Mesenchymal stem cell (in vitro differentiated cells and primary cell): Measurements from ENCODE around the gene ZNRF2.
"Not testable (repeated sequence)": the region's sequence is repeated elsewhere in the genome, so short reads cannot be mapped to it uniquely, and the experiment has no call there.

Source experiments
- DNase-seq: peaks from one replicate; pipeline ENCODE4 v3.0.0-alpha.2; 2013
- H2AFZ ChIP-seq: one replicate; pipeline ENCODE4 v1.6.1; 2013; ENCODE audit warnings: low read depth, mild to moderate bottlenecking, control low read depth, inconsistent platforms, low read length, moderate library complexity
- H2AK5ac ChIP-seq: 2 replicates; pipeline ENCODE4 v1.6.1; 2013; ENCODE audit warnings: low read length, moderate library complexity, mild to moderate bottlenecking, inconsistent platforms; ENCODE audit not compliant: severe bottlenecking
- H2BK120ac ChIP-seq: one replicate; pipeline ENCODE4 v1.6.1; 2013; ENCODE audit warnings: low read depth, mild to moderate bottlenecking, inconsistent platforms, low read length, moderate library complexity
- H2BK12ac ChIP-seq, 2 experiments: one replicate each; pipeline ENCODE4 v1.6.1; 2013; ENCODE audit warnings: inconsistent platforms in 2 of 2, low read length in 2 of 2, mild to moderate bottlenecking in 2 of 2, moderate library complexity in 2 of 2, control low read depth in 1 of 2
- H2BK15ac ChIP-seq: one replicate; pipeline ENCODE4 v1.6.1; 2013; ENCODE audit warnings: mild to moderate bottlenecking, low read depth, inconsistent platforms; ENCODE audit not compliant: poor library complexity, severe bottlenecking
- H2BK5ac ChIP-seq: 2 replicates; pipeline ENCODE4 v1.6.1; 2013; ENCODE audit warnings: low read depth, mild to moderate bottlenecking, low read length, control low read depth, inconsistent platforms; ENCODE audit not compliant: poor library complexity, severe bottlenecking
- H3K14ac ChIP-seq, 2 experiments: one replicate each; pipeline ENCODE4 v1.6.1; 2013; ENCODE audit warnings: inconsistent platforms in 2 of 2, low read length in 2 of 2, control low read depth in 1 of 2, mild to moderate bottlenecking in 1 of 2, moderate library complexity in 1 of 2
- H3K18ac ChIP-seq, 2 experiments: one replicate each; pipeline ENCODE4 v1.6.1; 2013; ENCODE audit warnings: inconsistent platforms in 2 of 2, low read length in 2 of 2, control low read depth in 1 of 2, low read depth in 1 of 2, mild to moderate bottlenecking in 1 of 2
- H3K23ac ChIP-seq, 2 experiments: one replicate each; pipeline ENCODE4 v1.6.1; 2013; ENCODE audit warnings: inconsistent platforms in 2 of 2, low read length in 2 of 2, mild to moderate bottlenecking in 2 of 2, moderate library complexity in 2 of 2, control low read depth in 1 of 2
- H3K27ac ChIP-seq: 2 replicates; pipeline ENCODE4 v1.5.1; 2013; ENCODE audit warnings: mild to moderate bottlenecking, moderate library complexity, low read length, control low read depth, inconsistent platforms; ENCODE audit not compliant: poor library complexity, severe bottlenecking
- H3K27me3 ChIP-seq, 2 experiments: 2 replicates each; pipeline versions ENCODE4 v1.6.1 to v1.7.0; 2013; ENCODE audit warnings: low read length in 2 of 2, mild to moderate bottlenecking in 2 of 2, moderate library complexity in 2 of 2, control low read depth in 1 of 2, inconsistent platforms in 1 of 2; ENCODE audit not compliant: control insufficient read depth in 1 of 2, insufficient read depth in 1 of 2
- H3K36me3 ChIP-seq, 2 experiments: 2 replicates each; pipeline versions ENCODE4 v1.6.1 to v1.7.0; 2013; ENCODE audit warnings: low read length in 2 of 2, control low read depth in 1 of 2, inconsistent platforms in 1 of 2, low read depth in 1 of 2, mild to moderate bottlenecking in 1 of 2; ENCODE audit not compliant: insufficient read depth in 2 of 2, control insufficient read depth in 1 of 2
- H3K4ac ChIP-seq, 2 experiments: one replicate each; pipeline ENCODE4 v1.6.1; 2013; ENCODE audit warnings: inconsistent platforms in 2 of 2, low read length in 2 of 2, mild to moderate bottlenecking in 2 of 2, moderate library complexity in 2 of 2, control low read depth in 1 of 2, low read depth in 1 of 2
- H3K4me1 ChIP-seq: 2 replicates; pipeline ENCODE4 v1.6.1; 2013; ENCODE audit warnings: low read depth, low read length, control low read depth; ENCODE audit not compliant: control insufficient read depth, insufficient read depth
- H3K4me2 ChIP-seq: 2 replicates; pipeline ENCODE4 v1.6.1; 2013; ENCODE audit warnings: low read length, mild to moderate bottlenecking, inconsistent platforms; ENCODE audit not compliant: poor library complexity, severe bottlenecking
- H3K4me3 ChIP-seq, 2 experiments: 2 replicates each; pipeline versions ENCODE4 v1.5.1 to v1.7.0; 2013; ENCODE audit warnings: low read length in 2 of 2, mild to moderate bottlenecking in 2 of 2, control low read depth in 1 of 2, low read depth in 1 of 2; ENCODE audit not compliant: insufficient read depth in 1 of 2
- H3K79me1 ChIP-seq: replicated peaks from 2 replicates; pipeline ENCODE4 v1.6.1; 2013; ENCODE audit warnings: mild to moderate bottlenecking, control low read depth, low read length, inconsistent platforms; ENCODE audit not compliant: poor library complexity, severe bottlenecking
- H3K9ac ChIP-seq: 2 replicates; pipeline ENCODE4 v1.7.0; 2013; ENCODE audit warnings: mild to moderate bottlenecking, low read length, moderate library complexity
- H3K9me3 ChIP-seq: 2 replicates; pipeline ENCODE4 v1.7.0; 2013; ENCODE audit warnings: mild to moderate bottlenecking, low read length; ENCODE audit not compliant: control insufficient read depth
- H4K8ac ChIP-seq: one replicate; pipeline ENCODE4 v1.6.1; 2013; ENCODE audit warnings: inconsistent platforms, mild to moderate bottlenecking, low read length, moderate library complexity
- H4K91ac ChIP-seq: one replicate; pipeline ENCODE4 v1.6.1; 2013; ENCODE audit warnings: mild to moderate bottlenecking, low read length, inconsistent platforms
- whole genome bisulfite sequencing: methylation state at CpG from one replicate; pipeline ENCODE4 v1.1.7; 2013; ENCODE audit warnings: mixed read lengths; 5-methylcytosine and 5-hydroxymethylcytosine counted together

The ZNRF2 gene

GRCh38 chr7:30296304-30296703 lies 11.9 kb downstream of the ZNRF2 start:
- not testable (repeated sequence) for H3K23ac ChIP-seq, H3K9me3 ChIP-seq, H4K8ac ChIP-seq, H3K18ac ChIP-seq, H3K4me1 ChIP-seq, H3K27me3 ChIP-seq, H3K9ac ChIP-seq, DNase-seq, H2BK12ac ChIP-seq, H3K27ac ChIP-seq, H3K4ac ChIP-seq, H3K4me3 ChIP-seq, H3K14ac ChIP-seq, H2BK120ac ChIP-seq, H3K36me3 ChIP-seq, H4K91ac ChIP-seq, H2BK5ac ChIP-seq, H2BK15ac ChIP-seq, H2AK5ac ChIP-seq, H2AFZ ChIP-seq, H3K4me2 ChIP-seq
- H3K79me1 ChIP-seq = peaks cover 20% of the 10 kb centered on the region
- no CpG with 5 or more reads among the region's 2 CpGs for WGBS

GRCh38 chr7:30297499-30297898 lies 13.1 kb downstream of the ZNRF2 start:
- not testable (repeated sequence) for H3K4me2 ChIP-seq, H3K27me3 ChIP-seq, H3K4me3 ChIP-seq, H3K9ac ChIP-seq, H3K9me3 ChIP-seq, H3K27ac ChIP-seq, H3K14ac ChIP-seq, H2BK12ac ChIP-seq, H3K36me3 ChIP-seq, H4K8ac ChIP-seq, H3K4me1 ChIP-seq, H2BK5ac ChIP-seq, H3K4ac ChIP-seq, H3K18ac ChIP-seq, H2AFZ ChIP-seq, H2BK15ac ChIP-seq, H2AK5ac ChIP-seq, H2BK120ac ChIP-seq, H3K23ac ChIP-seq, DNase-seq, H4K91ac ChIP-seq
- H3K79me1 ChIP-seq = peaks cover 22% of the 10 kb centered on the region
- WGBS = 80% methylated on average over 1 of the region's 1 CpG

- not testable (repeated sequence) for H4K8ac ChIP-seq, H3K18ac ChIP-seq, H3K36me3 ChIP-seq, H2BK15ac ChIP-seq, H3K9ac ChIP-seq, H4K91ac ChIP-seq, H3K9me3 ChIP-seq, H2AK5ac ChIP-seq, H3K4ac ChIP-seq, H2BK5ac ChIP-seq, H3K23ac ChIP-seq, H2AFZ ChIP-seq, H2BK12ac ChIP-seq, DNase-seq, H3K14ac ChIP-seq, H3K27ac ChIP-seq, H3K27me3 ChIP-seq, H2BK120ac ChIP-seq, H3K4me1 ChIP-seq, H3K4me3 ChIP-seq, H3K4me2 ChIP-seq
- WGBS = 94% methylated on average over 2 of the region's 3 CpGs
- peaks cover 22% of the 10 kb centered on the region for H3K79me1 ChIP-seq
Measured at GRCh38 chr7:30298409-30298808, 14.0 kb downstream of the ZNRF2 start.

GRCh38 chr7:30301751-30302150 lies 17.4 kb downstream of the ZNRF2 start:
- H3K36me3 ChIP-seq = no peaks in the 10 kb centered on the region
- no peaks in the 10 kb centered on the region for H3K27me3 ChIP-seq
- no peak overlapping the region for H3K4me2 ChIP-seq
- no peak overlapping the region for H3K23ac ChIP-seq
- H4K91ac ChIP-seq = no peak overlapping the region
- no peaks in the 10 kb centered on the region for H3K9me3 ChIP-seq
- DNase-seq = no peak
- no peak overlapping the region for H4K8ac ChIP-seq
- no peak overlapping the region for H3K9ac ChIP-seq
- H3K4me3 ChIP-seq = no peak overlapping the region
- 96% methylated on average over 5 of the region's 7 CpGs for whole genome bisulfite sequencing
- no peaks in the 10 kb centered on the region for H3K4me1 ChIP-seq
- no peak overlapping the region for H2AFZ ChIP-seq
- H2BK120ac ChIP-seq = no peak overlapping the region
- H2BK5ac ChIP-seq = no peak overlapping the region
- no peak overlapping the region for H3K14ac ChIP-seq
- no peak overlapping the region for H3K4ac ChIP-seq
- no peak overlapping the region for H2AK5ac ChIP-seq
- no peak overlapping the region for H2BK12ac ChIP-seq
- no peak overlapping the region for H3K27ac ChIP-seq
- no peak overlapping the region for H3K18ac ChIP-seq
- H3K79me1 ChIP-seq = peaks cover 21% of the 10 kb centered on the region
- H2BK15ac ChIP-seq = no peak overlapping the region
